HT-29 (cell line): ENCODE data around the gene ZFYVE1. TPM values are rescaled to one million over a fixed set of nuclear protein-coding genes. Genes with fewer than 3 reads are reported as not detected.
"Not testable (repeated sequence)": the region's sequence is repeated elsewhere in the genome, so short reads cannot be mapped to it uniquely, and the experiment has no call there.

Experiments
- DNase-seq: peaks from one replicate; pipeline ENCODE4 v3.0.0-alpha.2; 2015; ENCODE audit warnings: low spot score
- total RNA-seq: library from RNA; depleted of rRNA; stranded (reverse); fragments of >200 nt; shearing (Covaris generic); gene quantifications from 2 replicates; pipeline ENCODE4 v1.2.3, GENCODE V29; 2014

The ZFYVE1 gene
- total RNA-seq, 1 experiment from 2014 or later, result 1.1 TPM

DNA sequence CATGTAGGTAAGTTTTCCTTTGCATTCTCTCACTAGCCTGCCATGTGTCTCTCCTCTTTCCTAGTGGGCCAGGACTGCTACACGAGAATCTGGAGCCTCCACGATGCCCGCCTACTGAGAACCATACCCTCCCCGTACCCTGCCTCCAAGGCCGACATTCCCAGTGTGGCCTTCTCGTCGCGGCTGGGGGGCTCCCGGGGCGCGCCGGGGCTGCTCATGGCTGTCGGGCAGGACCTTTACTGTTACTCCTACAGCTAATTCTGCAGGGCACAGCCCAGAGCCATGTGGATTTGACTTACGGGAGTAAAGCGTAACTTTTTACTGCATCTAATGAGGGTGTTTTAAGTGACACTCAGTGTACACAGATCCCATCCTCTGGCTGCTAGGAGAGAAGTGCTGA is 68.4 kb downstream of the ZFYVE1 start:
- DNase-seq, result no peak

DNA sequence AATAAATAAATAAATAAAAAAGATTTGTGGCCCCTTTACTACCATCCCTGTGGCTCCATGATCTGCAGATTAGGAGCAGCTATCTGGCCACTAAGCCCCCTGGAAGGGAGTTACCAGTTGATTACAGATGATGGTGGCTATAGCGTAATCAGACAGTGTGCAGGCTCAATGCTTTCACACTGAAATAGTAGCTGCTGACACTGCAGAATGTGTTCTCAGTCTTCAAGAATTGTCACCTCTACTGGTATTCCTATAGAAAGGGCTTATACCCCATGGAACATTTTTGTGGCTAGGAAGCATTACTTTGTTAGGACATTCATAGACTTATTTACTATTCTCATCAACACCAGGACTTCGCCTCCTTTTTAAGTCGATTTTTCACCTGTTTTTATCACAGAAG is 69.7 kb downstream of the ZFYVE1 start:
- no peak for DNase-seq

DNA sequence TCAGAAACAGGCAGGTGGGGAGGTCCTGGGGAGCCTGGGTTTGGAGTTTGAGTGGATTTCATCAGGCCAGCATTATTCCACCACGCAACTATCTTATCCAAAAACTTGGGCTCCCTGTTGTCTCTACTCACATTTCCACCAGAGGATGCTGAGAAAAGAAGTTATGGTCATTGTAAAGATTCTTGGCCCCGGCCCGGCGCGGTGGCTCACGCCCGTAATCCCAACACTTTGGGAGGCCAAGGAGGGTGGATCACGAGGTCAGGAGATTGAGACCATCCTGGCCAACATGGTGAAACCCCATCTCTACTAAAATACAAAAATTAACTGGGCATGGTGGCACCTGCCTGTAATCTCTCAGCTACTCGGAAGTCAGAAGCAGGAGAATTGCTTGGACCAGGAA is 70.2 kb downstream of the ZFYVE1 start:
- DNase-seq, result not testable (repeated sequence)

DNA sequence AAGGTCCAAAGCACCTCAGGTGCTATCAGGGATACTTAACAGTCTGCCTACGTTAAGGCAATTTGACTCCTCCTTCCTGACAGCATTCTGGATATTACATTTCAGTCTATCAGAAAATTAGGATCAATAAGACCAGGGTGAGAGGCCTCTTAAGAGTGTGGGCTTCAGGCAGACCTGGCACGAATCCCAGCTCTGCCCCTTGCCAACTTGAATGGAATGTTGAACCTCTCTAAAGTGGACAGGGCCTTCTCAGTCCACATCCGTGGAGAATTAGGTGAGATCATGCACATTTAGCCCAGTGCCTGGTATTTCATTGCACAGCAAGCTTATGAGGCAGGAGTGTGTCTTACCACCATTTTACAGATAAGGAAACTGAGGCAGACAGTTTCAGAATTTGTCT is 74.7 kb downstream of the ZFYVE1 start:
- DNase-seq, result no peak

DNA sequence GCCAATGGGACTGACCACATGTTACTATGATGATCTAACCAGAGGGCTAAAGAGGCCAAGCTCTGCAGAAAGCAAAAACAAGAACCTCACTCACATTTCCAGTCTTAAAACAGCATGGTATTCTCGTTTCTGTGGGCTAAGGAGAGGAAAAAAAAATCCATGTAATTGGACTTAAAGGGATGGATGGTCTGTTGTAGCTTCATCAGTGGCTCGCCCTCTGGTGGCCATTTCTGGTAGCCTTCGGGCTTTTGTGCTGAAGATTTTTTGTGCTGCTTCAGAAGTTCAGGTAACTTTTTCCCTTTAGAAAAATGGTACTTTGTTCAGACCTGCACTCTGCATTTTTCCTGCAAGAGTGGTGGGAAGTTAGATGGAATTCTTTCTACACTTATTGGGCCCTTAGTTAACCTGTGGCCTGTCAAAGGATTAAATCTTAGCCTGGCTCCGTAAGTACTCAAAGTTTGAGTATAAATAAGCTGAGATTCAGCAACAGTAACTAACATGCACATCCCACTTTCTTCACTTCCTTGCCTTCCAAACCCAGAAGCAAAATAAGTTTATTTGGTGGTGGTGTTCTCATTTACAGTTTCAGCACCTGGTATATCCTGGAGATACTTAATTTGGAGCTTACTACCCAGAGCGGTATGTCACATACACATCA is 78.3 kb downstream of the ZFYVE1 start:
- peak; percentile 62 for DNase-seq

DNA sequence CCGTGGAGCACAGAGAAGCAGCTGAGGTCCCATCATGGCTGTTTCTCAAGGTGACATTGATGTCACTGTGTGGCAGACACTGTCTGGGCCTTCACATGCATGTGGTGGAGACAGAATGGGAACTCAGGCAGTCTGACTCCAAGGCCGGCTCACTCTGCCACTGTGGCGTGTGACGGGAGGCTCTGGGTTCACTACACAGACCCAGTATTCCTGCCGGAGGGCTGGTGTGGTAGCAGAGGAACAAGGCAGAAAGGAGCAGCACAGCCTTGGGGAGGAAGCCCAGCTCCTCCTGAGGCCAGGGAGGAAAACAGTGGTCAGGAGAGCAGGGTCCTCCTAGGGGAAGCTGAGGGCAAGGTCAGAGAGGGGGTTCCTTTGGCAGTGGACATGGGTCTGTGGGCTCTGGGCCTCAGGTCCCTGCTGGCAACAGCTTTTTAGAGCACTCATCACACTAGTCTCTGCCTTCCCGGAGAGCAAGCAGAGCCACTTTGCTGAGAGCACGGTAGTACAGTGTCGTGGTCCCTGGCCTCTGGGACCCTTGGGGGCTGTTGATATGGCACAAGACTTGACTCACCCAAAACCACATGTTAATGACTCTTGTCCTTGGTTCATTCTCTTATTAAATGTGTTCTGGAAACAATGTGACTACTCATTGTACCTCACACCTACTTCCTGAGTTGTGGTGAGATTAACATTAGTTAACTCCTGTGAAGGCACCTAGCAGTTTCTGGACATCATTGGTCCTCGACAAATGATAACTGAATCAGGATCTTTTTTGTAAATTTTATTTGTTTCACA is 79.3 kb downstream of the ZFYVE1 start:
- no peak for DNase-seq

DNA sequence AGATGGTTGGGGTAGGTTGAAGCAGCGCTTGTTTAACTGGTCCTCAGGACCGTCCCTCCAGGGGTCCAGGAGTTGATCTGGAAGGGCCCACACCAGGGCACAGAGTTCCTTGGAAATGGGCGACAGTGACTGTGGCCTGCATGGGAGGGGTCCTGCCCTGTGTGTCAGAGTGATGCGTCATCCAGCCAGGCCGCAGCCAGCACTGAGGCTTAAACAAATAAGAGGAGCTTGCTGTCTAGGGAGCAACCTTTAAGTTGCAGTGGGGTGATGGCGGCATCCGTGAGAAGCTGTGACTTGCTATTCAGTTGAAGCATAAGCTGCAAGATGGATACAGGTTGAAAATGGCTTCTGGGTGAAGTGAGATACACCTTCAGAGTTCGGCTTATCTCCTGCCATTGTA is 80.4 kb downstream of the ZFYVE1 start:
- no peak for DNase-seq

DNA sequence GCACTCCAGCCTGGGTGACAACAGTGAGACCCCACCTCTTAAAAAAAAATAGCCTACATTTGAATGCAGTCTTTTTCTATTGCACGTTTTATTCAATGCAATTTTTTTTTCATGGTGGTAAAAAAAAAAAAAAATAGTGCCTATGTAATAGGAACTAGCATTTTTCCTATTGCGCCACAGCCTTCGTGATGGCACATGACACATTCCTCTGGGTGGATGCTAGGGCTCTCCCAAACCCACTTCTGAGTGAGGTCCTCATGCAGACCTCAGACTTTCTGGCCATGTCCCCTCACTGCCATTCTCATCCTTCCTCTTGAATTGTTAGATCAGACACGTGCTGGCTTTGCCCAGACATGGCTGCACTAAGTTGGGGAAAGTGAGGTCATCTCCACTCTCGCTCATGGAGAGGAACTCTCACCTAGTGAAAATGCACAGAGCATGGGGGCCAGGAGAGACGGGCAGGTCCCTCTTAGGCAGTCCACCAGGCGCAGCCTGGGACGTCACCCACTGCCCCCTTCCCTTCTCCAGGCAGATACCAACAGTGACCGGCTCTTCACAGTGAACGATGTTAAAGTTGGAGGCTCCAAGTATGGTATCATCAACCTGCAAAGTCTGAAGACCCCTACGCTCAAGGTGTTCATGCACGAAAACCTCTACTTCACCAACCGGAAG is 81.4 kb downstream of the ZFYVE1 start:
- no peak for DNase-seq

DNA sequence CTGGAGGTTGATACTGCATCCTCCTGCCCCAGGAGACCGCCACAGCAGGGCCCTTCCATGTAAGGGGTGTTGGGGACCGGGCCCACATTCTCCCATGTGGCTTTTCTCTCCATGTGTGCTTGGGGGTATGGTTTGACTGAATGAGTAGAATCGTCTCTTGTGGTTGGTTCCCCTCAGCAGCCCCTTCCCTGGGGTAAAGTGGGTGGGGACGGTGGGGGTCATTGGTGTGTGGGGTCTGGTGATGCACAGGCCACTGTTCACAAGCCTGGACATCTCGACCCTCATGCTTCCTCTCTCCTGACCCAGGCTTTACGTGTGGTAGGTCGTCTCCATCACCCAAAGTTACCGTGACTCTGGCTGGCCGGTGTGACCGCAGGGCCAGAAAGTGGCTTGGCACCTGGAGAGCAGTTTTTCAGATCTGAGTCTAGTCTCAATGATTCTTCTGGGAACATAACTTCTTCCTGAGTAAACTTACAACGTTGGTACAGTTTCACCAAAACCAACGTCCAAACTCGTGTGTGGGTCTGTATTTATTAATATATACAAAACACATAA is 83.0 kb downstream of the ZFYVE1 start:
- DNase-seq, result no peak

DNA sequence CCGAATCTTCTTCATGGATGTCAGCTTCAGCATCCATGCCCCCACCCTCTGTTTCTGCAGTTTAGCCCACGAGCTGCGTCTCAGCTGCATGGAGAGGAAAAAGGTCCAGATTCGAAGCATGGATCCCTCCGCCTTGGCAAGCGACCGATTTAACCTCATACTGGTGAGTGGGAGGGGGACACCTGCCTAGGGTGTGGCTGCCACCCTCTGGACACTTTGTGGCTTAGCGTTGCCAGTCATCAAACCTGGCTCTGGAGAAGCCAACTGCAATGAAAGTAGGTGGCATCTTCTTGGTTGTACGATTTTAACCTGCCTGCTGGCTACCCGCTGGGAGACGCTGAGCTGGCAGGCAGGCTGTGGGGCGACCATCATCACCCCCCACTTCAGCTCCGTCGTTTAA is 84.0 kb downstream of the ZFYVE1 start:
- no peak for DNase-seq

DNA sequence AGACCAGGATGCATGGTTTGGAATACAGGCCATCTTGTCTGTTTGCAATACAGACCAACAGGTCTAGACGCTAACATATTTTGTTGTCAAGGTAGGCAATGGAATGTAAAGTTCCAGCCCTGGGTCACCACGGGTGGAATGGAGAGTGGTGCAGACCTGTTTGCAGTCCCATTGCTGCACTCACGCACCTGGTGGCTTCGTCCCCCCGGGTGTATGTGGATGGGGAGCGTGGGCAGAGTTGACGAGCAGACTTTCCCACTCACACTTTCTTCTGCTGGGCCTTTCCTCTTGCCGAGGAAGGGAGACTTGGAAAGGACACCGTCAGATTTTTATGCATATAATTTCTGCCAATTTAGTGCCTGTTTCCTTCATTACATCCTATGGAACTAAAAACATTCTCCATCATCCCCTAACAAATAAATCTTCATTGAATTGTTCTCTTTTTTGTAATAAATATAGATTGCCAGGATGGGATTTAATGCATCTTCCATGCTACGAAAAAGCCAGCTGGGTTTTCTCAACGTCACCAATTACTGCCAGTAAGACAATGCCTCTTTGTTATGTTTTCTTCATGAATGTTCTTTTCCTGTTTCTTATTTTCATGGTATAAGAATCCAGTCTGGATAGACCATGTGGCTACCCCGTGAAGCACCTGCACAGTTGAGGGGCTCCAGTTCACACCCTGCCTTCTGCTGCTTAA is 85.5 kb downstream of the ZFYVE1 start:
- DNase-seq, result no peak

DNA sequence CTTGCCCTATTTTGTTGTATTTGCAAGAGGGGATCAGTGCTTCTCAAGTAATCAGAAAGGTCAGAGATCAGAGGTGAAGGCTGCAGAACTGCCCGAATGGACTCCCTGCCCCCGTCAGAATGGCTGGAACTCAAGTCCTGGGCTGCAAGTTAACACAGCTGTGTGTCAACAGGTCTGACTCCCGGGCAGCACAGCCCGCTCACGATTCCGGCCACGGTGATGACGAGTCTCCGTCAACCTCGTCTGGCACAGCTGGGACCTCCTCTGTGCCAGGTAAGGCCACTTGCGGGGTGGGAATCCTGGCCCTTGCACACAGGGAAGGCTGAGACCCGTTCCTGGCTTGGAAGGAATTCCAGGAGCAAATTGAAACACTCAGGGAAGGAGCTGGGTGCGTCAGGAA is 87.3 kb downstream of the ZFYVE1 start:
- no peak for DNase-seq

DNA sequence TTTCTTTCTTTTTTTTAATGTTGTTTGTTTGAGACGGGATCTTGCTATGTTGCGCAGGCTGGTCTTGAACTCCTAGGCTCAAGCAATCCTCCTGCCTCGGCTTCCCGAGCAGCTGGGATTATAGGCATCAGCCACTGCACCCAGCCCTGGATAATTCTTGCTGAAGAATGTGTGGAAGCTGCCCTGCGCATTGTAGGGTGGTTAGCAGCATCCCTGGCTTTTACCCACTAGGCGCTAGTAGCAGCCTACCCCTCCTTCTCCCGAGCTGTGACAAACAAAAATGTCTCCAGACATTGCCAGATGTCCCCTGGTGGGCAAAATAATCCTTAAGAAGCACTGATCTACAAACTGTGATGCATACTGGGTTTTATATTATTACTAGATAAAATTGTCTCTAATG is 94.0 kb downstream of the ZFYVE1 start:
- DNase-seq, result no peak

DNA sequence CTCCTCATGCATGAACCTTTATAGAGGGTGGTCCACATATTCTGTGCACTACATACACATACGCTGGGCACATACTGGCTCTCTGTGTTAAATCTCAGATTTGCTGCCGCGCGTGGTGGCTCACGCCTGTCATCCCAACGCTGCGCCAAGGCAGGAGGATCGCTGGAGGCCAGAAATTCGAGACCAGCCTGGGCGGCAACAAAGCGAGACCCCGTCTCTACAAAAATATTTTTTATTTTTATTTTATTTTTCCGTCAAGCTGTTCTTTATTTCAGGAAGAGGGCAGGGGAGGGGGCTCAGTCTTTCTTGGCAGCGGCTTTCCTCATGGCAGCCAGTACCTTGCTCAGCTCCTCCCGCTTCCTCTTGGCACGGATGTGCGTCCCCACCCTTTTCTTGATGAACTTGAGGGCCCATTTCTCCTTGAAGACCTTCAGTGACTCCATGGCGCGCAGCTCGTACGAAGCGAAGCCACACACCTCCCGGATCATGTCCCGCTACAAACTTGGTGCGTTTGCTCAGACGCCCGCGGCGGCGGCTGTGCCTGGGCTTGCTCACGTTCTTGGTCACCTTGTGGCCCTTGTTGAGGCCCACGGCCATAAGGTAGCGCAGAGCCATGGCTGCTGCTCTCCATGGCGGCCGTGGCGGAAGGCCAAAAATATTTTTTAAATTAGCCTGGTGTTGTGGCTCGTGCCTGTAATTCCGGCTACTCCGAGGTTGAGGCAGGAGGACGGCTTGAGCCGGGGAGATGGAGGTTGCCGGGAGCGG is 97.4 kb downstream of the ZFYVE1 start:
- DNase-seq, result no peak

DNA sequence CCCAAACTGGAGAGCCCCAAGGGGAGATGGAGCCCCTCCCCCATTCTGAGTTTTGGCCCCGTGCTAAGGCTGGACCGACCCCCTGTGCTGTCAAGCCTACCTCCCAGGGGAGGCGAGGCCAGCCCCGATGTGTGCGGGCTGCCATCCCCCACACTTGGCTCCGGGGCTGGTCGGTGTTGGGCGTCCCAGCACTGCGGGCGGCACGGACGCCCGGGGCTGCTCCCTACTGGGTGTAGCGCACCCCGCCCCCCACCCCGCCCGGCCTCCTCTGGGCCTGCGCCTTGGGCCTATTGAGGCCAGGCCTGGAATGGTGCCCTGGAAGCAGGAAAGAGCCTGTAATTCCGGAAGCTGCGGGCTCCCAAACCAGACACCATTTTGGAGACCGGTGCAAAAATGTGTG is 98.0 kb downstream of the ZFYVE1 start:
- DNase-seq, result no peak

DNA sequence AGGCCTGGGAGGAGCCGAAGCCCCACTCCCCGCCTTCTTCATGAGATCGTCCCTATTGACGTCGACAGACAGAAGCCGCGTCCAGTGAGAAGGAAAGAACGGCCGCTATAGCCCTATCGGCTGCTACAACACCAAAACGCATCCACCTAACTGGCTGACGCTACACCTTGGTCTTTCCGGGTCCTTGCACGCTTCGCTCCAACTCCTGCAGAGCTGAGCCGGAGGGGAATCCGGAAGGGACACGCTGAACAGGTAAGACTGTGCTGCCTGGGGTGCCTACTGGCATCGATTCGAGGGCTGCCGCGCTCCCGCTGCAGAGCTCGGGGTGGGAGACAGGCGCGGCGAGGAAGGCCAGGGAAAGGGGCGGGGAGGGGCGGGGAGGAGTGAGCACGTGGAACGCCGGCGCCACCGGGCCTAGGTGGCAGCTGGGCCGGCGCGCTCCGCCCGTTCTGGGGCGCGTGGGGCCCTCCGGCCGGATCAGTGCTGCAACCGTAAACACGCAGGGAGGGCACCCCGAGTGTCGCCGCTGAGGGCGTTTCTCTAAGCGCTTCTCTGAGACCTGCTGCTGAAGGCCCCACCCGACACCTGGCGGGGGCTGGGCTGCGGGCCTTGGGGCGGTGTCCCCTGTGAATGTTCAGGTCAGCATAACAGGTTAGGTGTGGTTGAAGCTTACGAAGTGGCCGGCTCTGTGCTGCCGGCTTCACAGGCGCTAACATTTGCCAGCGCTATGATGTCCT is 100.4 kb downstream of the ZFYVE1 start, which contains the start of gene DCAF4:
Gene DCAF4 (plus strand): TSS at position 173 of the 737 bp plus-strand sequence. CDS start 11,515 bp downstream, outside the sequence.
- DNase-seq, result peak; percentile 93

DNA sequence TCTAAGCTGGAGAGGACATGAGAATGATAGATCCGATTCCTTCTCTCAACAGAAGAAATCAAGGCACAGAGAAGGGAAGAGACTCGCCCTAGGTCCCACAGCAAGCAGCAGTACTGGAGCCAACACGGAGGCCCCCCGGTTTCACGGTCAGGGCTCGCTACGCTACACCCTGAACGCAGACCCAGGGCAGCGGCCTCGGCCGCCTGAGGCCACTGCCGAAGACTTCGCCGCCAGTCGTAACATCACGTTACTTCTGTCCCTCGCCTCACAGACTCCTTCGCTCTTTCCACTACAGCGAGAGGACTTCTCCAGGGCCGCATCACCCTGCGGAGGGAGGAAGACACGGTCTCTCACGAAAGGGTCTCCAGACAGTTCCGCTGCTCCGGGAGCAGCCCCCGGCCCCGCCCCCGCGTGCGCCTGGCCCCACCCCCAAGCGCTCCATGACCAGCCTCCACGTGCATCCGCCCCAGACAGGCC is 101.1 kb downstream of the ZFYVE1 start:
- no peak for DNase-seq

DNA sequence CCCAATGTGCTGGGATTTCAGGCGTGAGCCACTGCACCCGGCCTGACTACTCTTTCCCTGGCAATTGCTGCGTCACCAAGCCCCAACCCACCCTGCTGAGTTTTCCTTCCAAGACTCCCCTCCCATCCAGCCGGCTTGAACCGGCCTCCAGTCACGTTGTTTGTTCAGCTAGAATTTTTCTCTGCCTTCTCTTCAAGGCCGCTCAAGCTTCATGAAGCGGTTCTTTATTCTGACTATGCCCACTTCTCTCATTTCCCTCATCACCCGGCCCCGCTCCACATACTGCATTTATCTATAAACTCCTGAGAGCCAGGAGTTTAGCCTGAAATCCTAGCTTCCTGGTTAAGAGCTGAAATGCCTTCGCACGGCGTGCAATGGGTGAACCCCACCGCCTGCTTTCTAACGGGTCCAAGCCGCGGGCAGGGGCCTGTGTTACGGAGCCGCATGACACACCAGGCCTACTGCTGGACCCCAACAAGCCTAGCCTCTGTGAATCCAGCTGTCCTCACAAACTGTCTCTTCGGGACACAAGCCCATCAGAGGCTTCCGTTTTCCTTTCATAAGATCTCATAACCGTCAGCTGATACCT is 101.6 kb downstream of the ZFYVE1 start:
- DNase-seq, result no peak

DNA sequence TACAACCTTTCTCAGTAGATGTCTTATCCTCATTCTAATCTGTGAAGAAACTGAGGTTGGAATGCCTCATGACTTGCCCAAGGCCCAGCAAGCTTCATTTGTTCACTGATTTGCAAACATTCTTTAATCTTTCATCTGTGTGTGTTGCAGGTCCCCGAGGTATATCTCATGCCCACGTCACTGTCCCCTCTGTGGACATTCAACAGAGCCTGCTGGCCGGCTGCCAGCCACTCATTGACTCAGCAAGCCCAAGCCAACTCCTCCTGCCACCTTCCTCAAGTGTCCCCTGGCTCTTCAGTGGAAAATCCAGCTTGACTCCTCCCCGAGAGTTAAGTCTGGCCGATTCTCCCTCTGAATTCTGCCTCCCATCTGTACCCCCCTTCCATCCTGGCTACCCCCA is 102.6 kb downstream of the ZFYVE1 start:
- DNase-seq, result peak; percentile 59

DNA sequence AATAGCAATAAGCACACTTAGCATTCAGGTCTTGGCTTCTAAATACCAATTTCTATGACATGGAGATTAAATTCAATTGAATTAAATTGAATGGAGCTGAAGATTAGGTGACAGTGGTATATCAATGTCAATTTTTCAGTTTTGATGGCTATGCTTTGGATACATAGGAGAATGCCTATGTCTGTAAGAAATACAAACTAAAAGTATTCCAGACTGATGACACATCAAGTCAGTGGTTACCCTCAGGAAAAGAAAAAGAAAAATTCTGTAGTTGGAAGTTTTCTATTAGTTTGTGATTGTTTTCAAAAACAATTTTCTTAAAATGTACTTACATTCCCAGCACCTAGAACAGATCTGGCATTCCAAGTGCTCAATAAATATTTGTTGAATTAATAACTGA is 105.5 kb downstream of the ZFYVE1 start:
- no peak for DNase-seq
